Panc1 (cell line): Measurements from ENCODE around the gene SAMD15. TPM values are rescaled to one million over a fixed set of nuclear protein-coding genes. Genes with fewer than 3 reads are reported as not detected.
"Not testable (repeated sequence)": the region's sequence is repeated elsewhere in the genome, so short reads cannot be mapped to it uniquely, and the experiment has no call there.

Experiments used
- ATAC-seq: fragments of 200-7000 bp; cut with Tn5 transposase; 2 replicates; pipeline ENCODE4 v1.9.1; 2020; ENCODE audit warnings: mild to moderate bottlenecking, moderate library complexity
- BruUV-seq: library from RNA; stranded (reverse); fragments of 400-500 nt; replicated peaks from 2 replicates; lab custom pipeline; 2021; lab: Mats Ljungman, UMichigan
- CTCF ChIA-PET: fragments of 300-600 bp; sonication (Branson Sonifier 250); formaldehyde crosslinking; loops from one replicate; lab custom pipeline; 2022; ENCODE audit warnings: antibody characterized with exemption; lab: Charles Lee
- POLR2A ChIA-PET: fragments of 300-600 bp; sonication (Branson Sonifier 250); formaldehyde crosslinking; loops from one replicate; lab custom pipeline; 2022; ENCODE audit warnings: antibody characterized with exemption; lab: Charles Lee
- DNase-seq: peaks from one replicate; pipeline ENCODE4 v3.0.0-alpha.2; 2010; ENCODE audit warnings: low read depth, low spot score
- H3K27ac ChIP-seq: 2 replicates; pipeline ENCODE4 v1.5.1; 2011; ENCODE audit warnings: mild to moderate bottlenecking, low read length, inconsistent platforms
- H3K27me3 ChIP-seq: fragments of 200-500 bp; sonication (Bioruptor generic); 2 replicates; pipeline ENCODE4 v1.6.0; 2014; ENCODE audit warnings: low read length, inconsistent platforms; ENCODE audit not compliant: control insufficient read depth, insufficient read depth
- H3K36me3 ChIP-seq: fragments of 200-500 bp; sonication (Bioruptor generic); 2 replicates; pipeline ENCODE4 v1.5.1; 2014; ENCODE audit warnings: inconsistent platforms, mild to moderate bottlenecking, low read length, moderate library complexity; ENCODE audit not compliant: control insufficient read depth, insufficient read depth
- H3K4me1 ChIP-seq: 2 replicates; pipeline ENCODE4 v1.5.1; 2011; ENCODE audit warnings: inconsistent platforms, mild to moderate bottlenecking, low read length, moderate library complexity; ENCODE audit not compliant: control insufficient read depth, insufficient read depth
- H3K4me3 ChIP-seq, 2 experiments: 2 replicates each; pipeline ENCODE4 v1.5.1; 2011 to 2012; ENCODE audit warnings: low read depth in 2 of 2, low read length in 2 of 2, mild to moderate bottlenecking in 2 of 2, inconsistent platforms in 1 of 2, moderate library complexity in 1 of 2
- H3K9me3 ChIP-seq: fragments of 200-500 bp; sonication (Bioruptor generic); 2 replicates; pipeline ENCODE4 v1.5.1; 2014; ENCODE audit warnings: low read depth, mild to moderate bottlenecking, inconsistent platforms, low read length, moderate library complexity; ENCODE audit not compliant: control insufficient read depth, insufficient read depth
- POLR2AphosphoS5 ChIP-seq: IDR thresholded peaks from 2 replicates; pipeline ENCODE4 v1.6.1; 2012; ENCODE audit warnings: mild to moderate bottlenecking, low read depth, low read length, moderate library complexity
- SIN3A ChIP-seq: IDR thresholded peaks from 2 replicates; pipeline ENCODE4 v1.6.1; 2012; ENCODE audit warnings: low read depth, mild to moderate bottlenecking, low read length, moderate library complexity, borderline replicate concordance; ENCODE audit not compliant: insufficient read depth
- TCF7L2 ChIP-seq: IDR thresholded peaks from 2 replicates; pipeline ENCODE4 v1.6.1; 2011; ENCODE audit warnings: mild to moderate bottlenecking, low read depth, low read length, inconsistent platforms
- in situ Hi-C: cut with HindIII; loops from 2 replicates; pipeline ENCODE4 v1.10.0; 2016; ENCODE audit warnings: low sequenced_read_pairs, low pct_unique_long_range_greater_than_20kb
- intact Hi-C: fragments of 100-400 bp; cut with micrococcal nuclease; formaldehyde crosslinking; loops from one replicate; pipeline ENCODE4 v1.10.0; 2022; ENCODE audit not compliant: unreplicated experiment
- total RNA-seq: library from RNA; stranded (reverse); gene quantifications from one replicate; pipeline ENCODE4 v1.2.1, GENCODE V29; 2021; ENCODE audit not compliant: unreplicated experiment
- TF ChIP-seq, protein P1 (sequence below), 2 experiments: IDR thresholded peaks; 2 replicates each; pipeline ENCODE4 v1.6.1; 2011 to 2012; ENCODE audit warnings: low read depth in 2 of 2, control low read depth in 1 of 2, low read length in 1 of 2, mild to moderate bottlenecking in 1 of 2, moderate library complexity in 1 of 2; ENCODE audit not compliant: insufficient read depth in 1 of 2
- TF ChIP-seq, protein P2 (sequence below): fragments of 450-650 bp; IDR thresholded peaks from 2 replicates; pipeline ENCODE4 v1.5.1; 2017; ENCODE audit warnings: mild to moderate bottlenecking

Gene SAMD15
- total RNA-seq, 1 experiment from 2014 or later = 1.4 TPM

DNA sequence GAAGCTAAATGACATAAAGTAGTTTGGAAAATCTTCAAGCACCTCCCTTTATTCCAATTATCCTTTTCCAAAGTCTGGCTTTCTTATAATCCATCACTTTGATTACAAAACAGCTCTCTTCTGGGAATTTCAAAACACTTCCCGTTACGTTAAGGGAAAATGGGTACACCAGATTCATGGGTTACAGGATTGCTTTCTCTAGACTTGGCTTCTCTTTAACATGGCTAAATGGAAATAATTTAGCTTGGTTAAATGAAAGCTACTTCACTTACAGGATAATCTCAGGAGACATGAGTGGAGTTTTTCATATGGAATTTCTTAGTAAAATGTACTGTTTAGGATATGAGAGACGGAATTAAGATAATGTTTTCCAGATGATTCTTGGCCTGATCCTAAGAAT lies 41.6 kb upstream of the SAMD15 start:
- BruUV-seq = no TSS peak
- Histone ChIP-seq H3K27ac (no peak overlapping the region), H3K4me1 (no peaks in the 10 kb centered on the region), H3K27me3 (no peaks in the 10 kb centered on the region), H3K4me3 (no peak overlapping the region), H3K36me3 (no peaks in the 10 kb centered on the region; the same call in 1 of the 2 replicates), H3K9me3 (no peaks in the 10 kb centered on the region)
- no peak for DNase-seq
- CTCF ChIA-PET = no interaction called here
- intact Hi-C loops = no loop called here
- in situ Hi-C loops = no loop called here
- TF ChIP-seq POLR2AphosphoS5 = no peak
- no peak for TF ChIP-seq SIN3A
- TF ChIP-seq, protein P1, sequence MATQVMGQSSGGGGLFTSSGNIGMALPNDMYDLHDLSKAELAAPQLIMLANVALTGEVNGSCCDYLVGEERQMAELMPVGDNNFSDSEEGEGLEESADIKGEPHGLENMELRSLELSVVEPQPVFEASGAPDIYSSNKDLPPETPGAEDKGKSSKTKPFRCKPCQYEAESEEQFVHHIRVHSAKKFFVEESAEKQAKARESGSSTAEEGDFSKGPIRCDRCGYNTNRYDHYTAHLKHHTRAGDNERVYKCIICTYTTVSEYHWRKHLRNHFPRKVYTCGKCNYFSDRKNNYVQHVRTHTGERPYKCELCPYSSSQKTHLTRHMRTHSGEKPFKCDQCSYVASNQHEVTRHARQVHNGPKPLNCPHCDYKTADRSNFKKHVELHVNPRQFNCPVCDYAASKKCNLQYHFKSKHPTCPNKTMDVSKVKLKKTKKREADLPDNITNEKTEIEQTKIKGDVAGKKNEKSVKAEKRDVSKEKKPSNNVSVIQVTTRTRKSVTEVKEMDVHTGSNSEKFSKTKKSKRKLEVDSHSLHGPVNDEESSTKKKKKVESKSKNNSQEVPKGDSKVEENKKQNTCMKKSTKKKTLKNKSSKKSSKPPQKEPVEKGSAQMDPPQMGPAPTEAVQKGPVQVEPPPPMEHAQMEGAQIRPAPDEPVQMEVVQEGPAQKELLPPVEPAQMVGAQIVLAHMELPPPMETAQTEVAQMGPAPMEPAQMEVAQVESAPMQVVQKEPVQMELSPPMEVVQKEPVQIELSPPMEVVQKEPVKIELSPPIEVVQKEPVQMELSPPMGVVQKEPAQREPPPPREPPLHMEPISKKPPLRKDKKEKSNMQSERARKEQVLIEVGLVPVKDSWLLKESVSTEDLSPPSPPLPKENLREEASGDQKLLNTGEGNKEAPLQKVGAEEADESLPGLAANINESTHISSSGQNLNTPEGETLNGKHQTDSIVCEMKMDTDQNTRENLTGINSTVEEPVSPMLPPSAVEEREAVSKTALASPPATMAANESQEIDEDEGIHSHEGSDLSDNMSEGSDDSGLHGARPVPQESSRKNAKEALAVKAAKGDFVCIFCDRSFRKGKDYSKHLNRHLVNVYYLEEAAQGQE (IDR thresholded peaks at IDR 0.05; ENCODE audit: insufficient read depth in 1 of 2, low read depth in 2 of 2, low read length in 1 of 2) = no peak
- TF ChIP-seq TCF7L2 = no peak
- TF ChIP-seq, protein P2, sequence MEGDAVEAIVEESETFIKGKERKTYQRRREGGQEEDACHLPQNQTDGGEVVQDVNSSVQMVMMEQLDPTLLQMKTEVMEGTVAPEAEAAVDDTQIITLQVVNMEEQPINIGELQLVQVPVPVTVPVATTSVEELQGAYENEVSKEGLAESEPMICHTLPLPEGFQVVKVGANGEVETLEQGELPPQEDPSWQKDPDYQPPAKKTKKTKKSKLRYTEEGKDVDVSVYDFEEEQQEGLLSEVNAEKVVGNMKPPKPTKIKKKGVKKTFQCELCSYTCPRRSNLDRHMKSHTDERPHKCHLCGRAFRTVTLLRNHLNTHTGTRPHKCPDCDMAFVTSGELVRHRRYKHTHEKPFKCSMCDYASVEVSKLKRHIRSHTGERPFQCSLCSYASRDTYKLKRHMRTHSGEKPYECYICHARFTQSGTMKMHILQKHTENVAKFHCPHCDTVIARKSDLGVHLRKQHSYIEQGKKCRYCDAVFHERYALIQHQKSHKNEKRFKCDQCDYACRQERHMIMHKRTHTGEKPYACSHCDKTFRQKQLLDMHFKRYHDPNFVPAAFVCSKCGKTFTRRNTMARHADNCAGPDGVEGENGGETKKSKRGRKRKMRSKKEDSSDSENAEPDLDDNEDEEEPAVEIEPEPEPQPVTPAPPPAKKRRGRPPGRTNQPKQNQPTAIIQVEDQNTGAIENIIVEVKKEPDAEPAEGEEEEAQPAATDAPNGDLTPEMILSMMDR = no peak
- POLR2A ChIA-PET = no interaction called here
- no peak for ATAC-seq

DNA sequence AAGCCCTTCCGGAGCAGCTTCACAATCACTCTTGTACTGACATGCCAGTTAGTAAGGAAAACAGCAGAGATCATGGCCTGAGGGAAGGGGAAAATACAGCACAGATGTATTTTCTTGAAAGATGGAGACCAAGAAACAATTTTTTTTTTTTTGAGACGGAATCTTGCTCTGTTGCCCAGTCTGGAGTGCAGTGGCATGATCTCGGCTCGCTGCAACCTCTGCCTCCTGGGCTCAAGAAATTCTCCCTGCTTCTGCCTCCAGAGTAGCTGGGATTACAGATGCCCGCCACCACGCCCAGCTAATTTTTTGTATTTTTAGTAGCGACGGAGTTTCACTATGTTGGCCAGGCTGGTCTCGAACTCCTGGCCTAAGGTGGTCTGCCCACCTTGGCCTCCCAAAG lies 39.9 kb upstream of the SAMD15 start:
- H3K36me3 ChIP-seq, H3K9me3 ChIP-seq, H3K4me1 ChIP-seq, H3K27me3 ChIP-seq, DNase-seq, ATAC-seq, H3K27ac ChIP-seq, H3K4me3 ChIP-seq, intact Hi-C loops, BruUV-seq, CTCF ChIA-PET, POLR2A ChIA-PET, in situ Hi-C loops: not testable (repeated sequence)

DNA sequence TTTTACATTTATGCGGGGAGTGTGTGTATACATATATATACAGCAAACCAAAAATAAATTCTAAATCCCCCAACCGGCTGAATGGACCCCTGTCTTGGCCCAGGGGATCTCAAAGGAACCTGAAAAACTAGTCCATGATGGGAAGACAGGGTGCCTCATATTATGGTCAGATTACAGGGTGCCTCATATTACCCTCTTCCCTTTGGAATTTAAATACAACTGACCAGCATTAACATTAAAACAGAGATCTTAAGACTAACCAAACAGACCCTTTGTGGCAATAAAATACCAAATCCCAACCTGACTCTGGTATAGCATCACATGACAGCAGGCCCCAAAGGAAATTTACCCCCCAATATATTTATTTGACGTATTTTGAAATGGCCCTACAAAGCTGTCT lies 39.3 kb upstream of the SAMD15 start:
- ATAC-seq (no peak), DNase-seq (no peak)
- intact Hi-C loops = no loop called here
- BruUV-seq = TSS peak; percentile 52
- ChIA-PET POLR2A (no interaction called here), CTCF (no interaction called here)
- Histone ChIP-seq H3K9me3 (no peaks in the 10 kb centered on the region), H3K27me3 (no peaks in the 10 kb centered on the region), H3K4me1 (no peaks in the 10 kb centered on the region), H3K4me3 (no peak overlapping the region), H3K36me3 (no peaks in the 10 kb centered on the region; the same call in 1 of the 2 replicates), H3K27ac (no peak overlapping the region)
- TF ChIP-seq, protein P1 (IDR thresholded peaks at IDR 0.05; ENCODE audit: insufficient read depth in 1 of 2, low read depth in 2 of 2, low read length in 1 of 2) = no peak
- TF ChIP-seq POLR2AphosphoS5 (no peak), SIN3A (no peak), TCF7L2 (no peak)
- TF ChIP-seq, protein P2 = no peak
- in situ Hi-C loops = no loop called here
